ENCODE measurements around the gene ABHD4.
A peak's percentile ranks its signal among the peaks of the same experiment; 100 is the strongest.
"Not testable (repeated sequence)": the region's sequence is repeated elsewhere in the genome, so short reads cannot be mapped to it uniquely, and the experiment has no call there.

Gene ABHD4

GRCh38 chr14:22630066-22630465 is 32.0 kb downstream of the ABHD4 start:
- no peak for DNase-seq

- DNase-seq: no peak
Observed at GRCh38 chr14:22630486-22630885, 32.4 kb downstream of the ABHD4 start.

- no peak for DNase-seq
Observed at GRCh38 chr14:22634233-22634900, 36.3 kb downstream of the ABHD4 start.

- not testable (repeated sequence) for DNase-seq
Observed at GRCh38 chr14:22635980-22636379, 37.9 kb downstream of the ABHD4 start.

- DNase-seq: no peak
Observed at GRCh38 chr14:22640192-22640591, 42.1 kb downstream of the ABHD4 start.

- DNase-seq: no peak
Observed at GRCh38 chr14:22641846-22642245, 43.7 kb downstream of the ABHD4 start.

GRCh38 chr14:22644305-22644635 is 46.2 kb downstream of the ABHD4 start, which contains the start of gene OR6J1:
Gene OR6J1, minus strand, starts transcription at chr14:22644352. Its CDS starts 9,541 bp downstream, at chr14:22634811.
- no peak for DNase-seq

- DNase-seq: no peak
Observed at GRCh38 chr14:22646570-22647254, 48.6 kb downstream of the ABHD4 start.

- DNase-seq: no peak
Observed at GRCh38 chr14:22648506-22648905, 50.4 kb downstream of the ABHD4 start.

- DNase-seq: no peak
Observed at GRCh38 chr14:22650046-22650739, 52.1 kb downstream of the ABHD4 start.

GRCh38 chr14:22650960-22651521 is 52.9 kb downstream of the ABHD4 start:
- no peak for DNase-seq

GRCh38 chr14:22651586-22651985 is 53.5 kb downstream of the ABHD4 start:
- no peak for DNase-seq

GRCh38 chr14:22653012-22653621 is 55.0 kb downstream of the ABHD4 start:
- DNase-seq: peak; percentile 41

- DNase-seq: no peak
Observed at GRCh38 chr14:22656226-22656625, 58.1 kb downstream of the ABHD4 start.

- no peak for DNase-seq
Observed at GRCh38 chr14:22656945-22657731, 59.0 kb downstream of the ABHD4 start.

- no peak for DNase-seq
Observed at GRCh38 chr14:22657861-22658260, 59.8 kb downstream of the ABHD4 start.

- no peak for DNase-seq
Observed at GRCh38 chr14:22658946-22659345, 60.8 kb downstream of the ABHD4 start.

GRCh38 chr14:22660654-22661053 is 62.6 kb downstream of the ABHD4 start:
- DNase-seq: no peak

Data from right hindlimb (tissue), 1 donor.